Trophoblast cell (in vitro differentiated cells and primary cell): ENCODE measurements around the gene PTPN18.
"Not testable (repeated sequence)": the region's sequence is repeated elsewhere in the genome, so short reads cannot be mapped to it uniquely, and the experiment has no call there.

Source experiments
- DNase-seq, 2 donors: peaks; one replicate each; pipeline ENCODE4 v3.0.0-alpha.2; 2016
- H2AFZ ChIP-seq: 2 replicates; pipeline ENCODE4 v1.6.1; 2013; ENCODE audit warnings: low read length, moderate library complexity, mild to moderate bottlenecking; ENCODE audit not compliant: insufficient read depth, poor library complexity
- H2AK5ac ChIP-seq: 2 replicates; pipeline ENCODE4 v1.6.1; 2013; ENCODE audit warnings: mild to moderate bottlenecking, low read length
- H2BK120ac ChIP-seq: 2 replicates; pipeline ENCODE4 v1.6.1; 2013; ENCODE audit warnings: low read length, mild to moderate bottlenecking, moderate library complexity; ENCODE audit not compliant: insufficient read depth, poor library complexity
- H2BK12ac ChIP-seq: 2 replicates; pipeline ENCODE4 v1.6.1; 2013; ENCODE audit warnings: mild to moderate bottlenecking, low read length, moderate library complexity
- H2BK5ac ChIP-seq: 2 replicates; pipeline ENCODE4 v1.6.1; 2013; ENCODE audit warnings: low read length, low read depth, moderate library complexity, mild to moderate bottlenecking; ENCODE audit not compliant: poor library complexity
- H3K14ac ChIP-seq: 2 replicates; pipeline ENCODE4 v1.6.1; 2013; ENCODE audit warnings: mild to moderate bottlenecking, low read length
- H3K18ac ChIP-seq: 2 replicates; pipeline ENCODE4 v1.6.1; 2013; ENCODE audit warnings: mild to moderate bottlenecking, low read length
- H3K23ac ChIP-seq: 2 replicates; pipeline ENCODE4 v1.6.1; 2013; ENCODE audit warnings: low read length
- H3K27ac ChIP-seq: 2 replicates; pipeline ENCODE4 v1.5.1; 2013; ENCODE audit warnings: low read depth, mild to moderate bottlenecking, inconsistent platforms, low read length, moderate library complexity
- H3K27me3 ChIP-seq: 2 replicates; pipeline ENCODE4 v1.6.1; 2013; ENCODE audit warnings: inconsistent platforms, mild to moderate bottlenecking, low read length, moderate library complexity; ENCODE audit not compliant: insufficient read depth
- H3K36me3 ChIP-seq, 2 experiments: 1 replicate in 1 of 2; 2 replicates in 1 of 2; pipeline ENCODE4 v1.6.1; 2013; ENCODE audit warnings: low read length in 2 of 2, mild to moderate bottlenecking in 2 of 2, moderate library complexity in 1 of 2; ENCODE audit not compliant: insufficient read depth in 2 of 2, control insufficient read depth in 1 of 2
- H3K4ac ChIP-seq: 2 replicates; pipeline ENCODE4 v1.6.1; 2013; ENCODE audit warnings: low read depth, mild to moderate bottlenecking, low read length, moderate library complexity
- H3K4me1 ChIP-seq, 2 experiments: 1 replicate in 1 of 2; 2 replicates in 1 of 2; pipeline ENCODE4 v1.6.1; 2013; ENCODE audit warnings: low read length in 2 of 2, mild to moderate bottlenecking in 2 of 2, moderate library complexity in 1 of 2; ENCODE audit not compliant: insufficient read depth in 2 of 2, control insufficient read depth in 1 of 2
- H3K4me2 ChIP-seq: 2 replicates; pipeline ENCODE4 v1.6.1; 2013; ENCODE audit warnings: inconsistent platforms, mild to moderate bottlenecking, low read length, moderate library complexity
- H3K4me3 ChIP-seq: 2 replicates; pipeline ENCODE4 v1.5.1; 2013; ENCODE audit warnings: mild to moderate bottlenecking, low read depth, low read length, inconsistent platforms
- H3K79me1 ChIP-seq: one replicate; pipeline ENCODE4 v1.6.1; 2013; ENCODE audit warnings: low read length
- H3K79me2 ChIP-seq: 2 replicates; pipeline ENCODE4 v1.6.1; 2013; ENCODE audit warnings: low read length, mild to moderate bottlenecking; ENCODE audit not compliant: control insufficient read depth, insufficient read depth, poor library complexity
- H3K9ac ChIP-seq: 2 replicates; pipeline ENCODE4 v1.6.1; 2013; ENCODE audit warnings: mild to moderate bottlenecking, low read length
- H3K9me3 ChIP-seq: 2 replicates; pipeline ENCODE4 v1.6.1; 2013; ENCODE audit warnings: low read depth, mild to moderate bottlenecking, control low read depth, inconsistent platforms, low read length; ENCODE audit not compliant: insufficient read depth
- H4K12ac ChIP-seq: 2 replicates; pipeline ENCODE4 v1.6.1; 2013; ENCODE audit warnings: low read depth, mild to moderate bottlenecking, low read length, moderate library complexity
- H4K8ac ChIP-seq: 2 replicates; pipeline ENCODE4 v1.6.1; 2013; ENCODE audit warnings: low read depth, mild to moderate bottlenecking, low read length, moderate library complexity
- H4K91ac ChIP-seq: one replicate; pipeline ENCODE4 v1.6.1; 2013; ENCODE audit warnings: low read depth, mild to moderate bottlenecking, low read length, moderate library complexity
- WGBS: extraction: QIAGEN DNeasy Blood & Tissue Kit; methylation state at CpG from one replicate; pipeline ENCODE4 v1.1.7; 2013; ENCODE audit warnings: missing lambda C conversion rate; ENCODE audit not compliant: insufficient read length, insufficient coverage; ENCODE audit errors: extremely low coverage; 5-methylcytosine and 5-hydroxymethylcytosine counted together

The PTPN18 gene

DNA sequence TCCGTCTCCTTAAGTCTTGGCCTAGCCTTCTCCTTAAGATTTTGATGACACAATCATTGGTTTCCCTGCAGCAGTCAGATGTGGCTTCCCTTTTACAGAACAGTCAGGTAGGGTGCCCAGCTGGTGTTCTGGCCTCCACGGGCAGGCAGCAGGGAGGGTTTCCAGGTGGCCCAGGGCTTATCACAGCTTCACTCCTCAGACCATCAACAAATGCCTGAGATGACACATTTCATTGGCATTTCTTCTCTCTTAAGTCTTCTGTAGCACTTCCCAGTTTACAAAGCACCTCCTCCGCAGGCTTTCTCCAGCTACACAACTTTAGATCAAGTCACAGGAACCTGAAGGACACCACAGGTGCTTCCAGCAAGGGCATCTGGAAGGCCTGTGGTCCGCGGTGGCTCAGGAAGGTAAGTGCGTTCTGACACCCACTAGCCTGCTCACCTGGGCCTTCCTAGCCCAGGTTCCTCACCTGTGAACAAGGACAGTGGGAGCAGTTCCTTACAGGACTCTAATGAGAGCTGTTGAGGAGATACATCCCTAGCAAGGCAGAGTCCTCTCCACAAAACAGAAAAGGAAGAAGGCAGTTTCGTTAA, 37.6 kb downstream of the PTPN18 start:
- H4K91ac ChIP-seq = no peak overlapping the region

GRCh38 chr2:130406280-130406679, 50.4 kb downstream of the PTPN18 start:
- H3K9ac ChIP-seq, H3K27me3 ChIP-seq, H3K23ac ChIP-seq, H3K36me3 ChIP-seq, H2AFZ ChIP-seq, H3K4me2 ChIP-seq, H3K4ac ChIP-seq, H3K14ac ChIP-seq, H2BK120ac ChIP-seq, H4K91ac ChIP-seq, H4K8ac ChIP-seq, H3K79me2 ChIP-seq, H3K9me3 ChIP-seq, H2AK5ac ChIP-seq, DNase-seq, H4K12ac ChIP-seq, H3K4me1 ChIP-seq, H3K4me3 ChIP-seq, H3K79me1 ChIP-seq, H2BK5ac ChIP-seq, H3K18ac ChIP-seq, H3K27ac ChIP-seq, H2BK12ac ChIP-seq: not testable (repeated sequence)
- no CpG with 5 or more reads among the region's 2 CpGs for WGBS

More for the DNA sequence above, 37.6 kb downstream of the PTPN18 start:
- H3K23ac ChIP-seq = no peak overlapping the region
- H3K79me1 ChIP-seq = peaks cover 3% of the 10 kb centered on the region
- H3K79me2 ChIP-seq = peaks cover 3% of the 10 kb centered on the region
- no peaks in the 10 kb centered on the region for H3K27me3 ChIP-seq
- H2BK5ac ChIP-seq = no peak overlapping the region
- H3K14ac ChIP-seq = no peak overlapping the region
- no peak overlapping the region for H2AFZ ChIP-seq
- H2BK12ac ChIP-seq = no peak overlapping the region
- H3K27ac ChIP-seq = no peak overlapping the region
- WGBS = no CpG with 5 or more reads among the region's 7 CpGs
- H3K36me3 ChIP-seq = no peaks in the 10 kb centered on the region
- H3K4me1 ChIP-seq = peaks cover 6 to 13% of the 10 kb centered on the region in 2 experiments
- no peak overlapping the region for H3K4ac ChIP-seq
- DNase-seq = peak; percentile 33 to 64
- no peak overlapping the region for H3K4me2 ChIP-seq
- no peak overlapping the region for H3K4me3 ChIP-seq
- H3K9ac ChIP-seq = no peak overlapping the region
- no peak overlapping the region for H3K18ac ChIP-seq
- H2AK5ac ChIP-seq = no peak overlapping the region
- H3K9me3 ChIP-seq = no peaks in the 10 kb centered on the region
- no peak overlapping the region for H4K8ac ChIP-seq
- no peak overlapping the region for H4K12ac ChIP-seq
- no peak overlapping the region for H2BK120ac ChIP-seq

GRCh38 chr2:130416693-130417092, 60.8 kb downstream of the PTPN18 start:
- not testable (repeated sequence) for H3K18ac ChIP-seq, H3K79me1 ChIP-seq, H2BK120ac ChIP-seq, H3K36me3 ChIP-seq, H3K4me3 ChIP-seq, H2AFZ ChIP-seq, H3K14ac ChIP-seq, H3K27ac ChIP-seq, H3K4me1 ChIP-seq, H3K23ac ChIP-seq, H4K91ac ChIP-seq, H3K4me2 ChIP-seq, H4K12ac ChIP-seq, H3K27me3 ChIP-seq, H3K9ac ChIP-seq, H3K79me2 ChIP-seq, H2AK5ac ChIP-seq, H3K9me3 ChIP-seq, H2BK12ac ChIP-seq, H3K4ac ChIP-seq, DNase-seq, H4K8ac ChIP-seq, H2BK5ac ChIP-seq
- WGBS = no CpG with 5 or more reads among the region's 1 CpG

DNA sequence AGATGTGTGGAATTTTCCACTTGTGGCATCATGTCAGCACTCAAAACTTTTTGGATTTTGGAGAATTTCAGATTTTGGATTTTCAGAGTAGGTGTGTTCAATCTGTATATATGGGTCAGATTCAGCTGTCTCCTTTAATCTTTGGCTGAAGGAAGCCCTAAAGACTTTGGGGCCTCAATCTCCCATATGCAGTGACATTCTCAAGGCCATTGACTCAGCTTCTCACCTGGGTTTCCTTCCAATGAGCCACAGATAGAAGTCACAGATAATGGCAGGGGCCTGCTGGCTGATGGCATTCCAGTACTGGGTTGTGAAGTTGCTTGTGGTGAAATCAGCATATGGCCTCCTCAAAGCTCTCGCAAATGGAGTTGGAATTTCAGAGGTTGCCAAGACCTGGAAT, 63.0 kb downstream of the PTPN18 start:
- H2BK12ac ChIP-seq, H2AFZ ChIP-seq, H3K79me1 ChIP-seq, H3K9ac ChIP-seq, H3K36me3 ChIP-seq, H3K9me3 ChIP-seq, H4K8ac ChIP-seq, H3K4me1 ChIP-seq, H3K23ac ChIP-seq, H3K14ac ChIP-seq, H3K79me2 ChIP-seq, H3K4me2 ChIP-seq, H4K91ac ChIP-seq, H2BK120ac ChIP-seq, H3K4me3 ChIP-seq, H3K27ac ChIP-seq, H3K18ac ChIP-seq, H2BK5ac ChIP-seq, H3K4ac ChIP-seq, H4K12ac ChIP-seq, H2AK5ac ChIP-seq, H3K27me3 ChIP-seq: not testable (repeated sequence)
- WGBS = no CpG with 5 or more reads among the region's 1 CpG
- peak; percentile 52 to 78 for DNase-seq
